GM12872 (cell line): ENCODE results near the gene SCARB1.

Experiments used
- TF ChIP-seq, protein P1 (sequence below): IDR thresholded peaks from 3 replicates; pipeline ENCODE4 v1.5.1; 2011; ENCODE audit warnings: low read depth, mild to moderate bottlenecking, low read length, moderate library complexity; ENCODE audit not compliant: insufficient read depth

Gene SCARB1

GRCh38 chr12:124901003-124901402 is 37.3 kb upstream of the SCARB1 start:
- TF ChIP-seq, protein P1, sequence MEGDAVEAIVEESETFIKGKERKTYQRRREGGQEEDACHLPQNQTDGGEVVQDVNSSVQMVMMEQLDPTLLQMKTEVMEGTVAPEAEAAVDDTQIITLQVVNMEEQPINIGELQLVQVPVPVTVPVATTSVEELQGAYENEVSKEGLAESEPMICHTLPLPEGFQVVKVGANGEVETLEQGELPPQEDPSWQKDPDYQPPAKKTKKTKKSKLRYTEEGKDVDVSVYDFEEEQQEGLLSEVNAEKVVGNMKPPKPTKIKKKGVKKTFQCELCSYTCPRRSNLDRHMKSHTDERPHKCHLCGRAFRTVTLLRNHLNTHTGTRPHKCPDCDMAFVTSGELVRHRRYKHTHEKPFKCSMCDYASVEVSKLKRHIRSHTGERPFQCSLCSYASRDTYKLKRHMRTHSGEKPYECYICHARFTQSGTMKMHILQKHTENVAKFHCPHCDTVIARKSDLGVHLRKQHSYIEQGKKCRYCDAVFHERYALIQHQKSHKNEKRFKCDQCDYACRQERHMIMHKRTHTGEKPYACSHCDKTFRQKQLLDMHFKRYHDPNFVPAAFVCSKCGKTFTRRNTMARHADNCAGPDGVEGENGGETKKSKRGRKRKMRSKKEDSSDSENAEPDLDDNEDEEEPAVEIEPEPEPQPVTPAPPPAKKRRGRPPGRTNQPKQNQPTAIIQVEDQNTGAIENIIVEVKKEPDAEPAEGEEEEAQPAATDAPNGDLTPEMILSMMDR = no peak

DNA sequence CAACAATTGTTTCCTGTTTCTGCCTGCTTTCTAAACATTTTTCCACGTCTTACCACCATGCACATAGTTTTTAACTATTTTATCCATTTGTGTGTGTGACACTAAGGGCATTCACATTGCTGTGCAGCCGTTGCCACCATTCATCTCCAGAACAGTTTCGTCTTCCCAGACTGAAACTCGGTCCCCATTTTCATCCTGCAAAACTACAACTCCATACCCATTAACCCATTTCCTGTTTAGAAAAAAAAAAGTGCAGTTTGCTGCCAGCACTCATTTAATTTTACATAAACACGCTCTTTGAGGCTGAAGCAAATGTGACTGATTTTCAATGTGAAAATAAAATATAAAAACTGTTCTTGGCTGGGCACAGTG is 35.2 kb upstream of the SCARB1 start:
- TF ChIP-seq, protein P1 = no peak

DNA sequence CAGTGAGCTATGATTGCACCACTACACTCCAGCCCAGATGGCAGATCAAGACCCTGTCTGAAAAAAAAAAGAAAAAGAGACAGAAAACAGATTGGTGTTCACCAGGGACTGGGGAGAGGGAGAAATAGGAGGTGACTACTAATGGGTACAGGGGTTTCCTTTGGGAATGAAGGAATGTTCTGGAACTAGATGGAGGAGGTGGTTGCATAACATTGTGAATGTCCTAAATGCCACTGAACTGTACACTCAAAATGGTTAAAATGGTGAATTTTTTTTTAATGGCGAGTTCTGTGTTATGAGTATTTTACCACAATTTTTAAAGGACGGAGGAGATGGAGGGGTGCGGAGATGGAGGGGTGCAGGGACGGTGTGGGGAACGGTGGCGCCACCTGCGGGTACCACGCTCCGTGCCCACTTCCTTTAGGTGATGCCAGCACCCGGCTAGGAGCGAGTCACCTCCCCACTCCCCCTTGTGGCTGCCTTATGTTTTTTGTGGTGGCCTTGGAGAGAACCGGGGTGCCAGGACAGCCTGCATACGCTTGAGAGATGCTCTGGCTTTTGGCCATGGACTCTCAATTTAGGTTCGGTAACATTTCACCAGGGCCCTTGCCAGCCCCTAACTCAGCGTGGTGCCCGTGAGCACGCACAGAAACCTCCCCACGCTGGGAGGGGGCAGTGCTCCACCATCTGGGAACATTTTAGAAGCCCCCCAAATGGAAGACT is 34.7 kb upstream of the SCARB1 start:
- TF ChIP-seq, protein P1 = peak; percentile 89

DNA sequence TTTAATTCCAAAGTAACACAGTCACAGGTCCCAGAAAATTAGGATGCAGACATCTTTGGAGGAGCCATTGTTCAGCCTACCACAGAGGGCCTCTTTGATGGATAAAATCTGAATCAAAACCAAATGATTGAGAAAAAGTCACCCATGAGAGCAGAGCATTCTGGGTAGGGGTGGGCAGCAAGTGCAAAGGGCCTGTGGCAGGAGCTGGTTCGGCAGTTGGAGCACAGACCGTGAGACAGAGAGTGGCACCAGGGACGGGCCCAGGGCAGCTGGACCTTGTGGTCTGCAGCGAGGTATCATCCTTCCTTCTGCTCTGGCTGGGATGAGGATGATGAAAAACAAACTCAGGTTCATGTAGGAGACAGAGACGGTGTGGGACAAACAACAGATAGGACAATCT is 32.8 kb upstream of the SCARB1 start:
- TF ChIP-seq, protein P1 = no peak

DNA sequence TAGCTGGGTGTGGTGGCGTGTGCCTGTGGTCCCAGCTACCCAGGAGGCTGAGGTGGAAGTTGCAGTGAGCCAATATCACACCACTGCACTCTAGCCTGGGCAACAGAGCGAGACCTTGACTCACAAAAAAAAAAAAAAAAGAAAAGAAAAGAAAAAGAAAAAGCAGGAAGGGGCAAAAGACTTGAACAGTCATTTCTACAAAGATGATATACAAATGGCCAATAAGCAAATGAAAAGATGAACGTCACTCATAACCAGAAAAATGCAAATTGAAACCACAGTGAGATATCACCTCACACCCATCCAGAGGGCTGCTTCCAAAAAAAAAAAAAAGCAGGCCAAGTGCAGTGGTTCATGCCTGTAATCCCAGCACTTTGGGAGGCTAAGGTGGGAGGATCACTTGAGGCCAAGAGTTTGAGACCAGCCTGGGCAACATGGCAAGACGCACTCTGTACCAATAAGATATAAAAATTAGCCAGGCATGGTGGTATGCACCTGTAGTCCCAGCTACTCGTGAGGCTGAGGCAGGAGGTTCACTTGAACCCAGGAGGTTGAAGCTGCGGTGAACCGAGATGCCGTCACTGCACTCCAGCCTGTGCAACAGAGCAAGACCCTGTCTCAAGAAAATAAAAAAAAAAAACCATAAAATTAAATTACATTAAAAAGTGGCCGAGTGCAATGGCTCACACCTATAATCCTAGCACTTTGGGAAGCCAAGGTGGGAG is 30.3 kb upstream of the SCARB1 start:
- TF ChIP-seq, protein P1 = no peak

DNA sequence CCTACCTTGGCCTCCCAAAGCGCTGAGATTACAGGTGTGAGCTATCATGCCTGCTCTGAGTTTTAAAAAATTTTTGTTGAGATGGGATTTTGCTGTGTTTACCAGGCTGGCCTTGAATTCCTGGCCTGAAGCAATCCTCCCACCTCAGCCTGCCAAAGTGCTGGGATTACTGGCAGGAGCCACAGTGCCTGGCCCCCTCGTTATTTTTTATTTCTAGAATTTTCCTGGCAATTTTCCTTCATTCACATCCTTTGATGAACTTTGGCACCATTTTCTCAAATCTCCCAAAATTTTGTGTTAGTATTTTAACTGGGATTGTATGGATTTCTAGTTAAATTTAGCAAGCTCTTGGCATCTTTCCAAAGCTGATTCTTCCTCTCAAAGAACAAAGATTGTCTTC is 24.6 kb upstream of the SCARB1 start:
- TF ChIP-seq, protein P1 = no peak

GRCh38 chr12:124884587-124885438 is 21.1 kb upstream of the SCARB1 start:
- TF ChIP-seq, protein P1 = peak; percentile 40; the same call in 2 of the 3 replicates
